ENCODE data around the gene VLDLR. TPM values are rescaled to one million over a fixed set of nuclear protein-coding genes. Genes with fewer than 3 reads are reported as not detected.

Gene VLDLR
- total and polyA plus RNA-seq, 8 donors, result 19.8 to 32.7 (median 25.9) TPM

DNA sequence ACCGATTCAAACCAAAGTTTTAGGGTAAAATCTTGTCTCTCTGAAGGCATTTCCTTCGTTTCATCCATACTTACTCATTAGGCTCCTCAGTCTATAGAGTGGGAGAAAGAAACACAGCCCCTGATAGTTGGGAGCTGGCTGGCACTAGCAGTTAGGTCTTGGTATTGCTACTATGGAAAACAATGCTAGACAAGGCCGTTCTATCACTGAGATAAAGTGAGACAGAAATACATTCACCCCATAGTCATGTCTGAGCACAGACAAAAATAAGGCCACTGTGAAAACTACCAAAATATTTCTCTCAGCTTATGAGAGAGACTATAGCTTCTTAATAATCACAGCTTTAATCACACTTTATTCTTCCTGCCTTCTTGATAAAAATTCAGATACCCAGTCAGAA, 67.0 kb downstream of the VLDLR start:
- no peaks in the 10 kb centered on the region for H3K27me3 ChIP-seq
- intact Hi-C loops (cut with DNase I), result no loop called here
- no peaks in the 10 kb centered on the region for H3K36me3 ChIP-seq
- H3K4me1 ChIP-seq, result no peaks in the 10 kb centered on the region
- no peak overlapping the region for H3K27ac ChIP-seq
- ATAC-seq, result no peak
- H3K9me3 ChIP-seq, result no peaks in the 10 kb centered on the region
- TF ChIP-seq, protein P1, sequence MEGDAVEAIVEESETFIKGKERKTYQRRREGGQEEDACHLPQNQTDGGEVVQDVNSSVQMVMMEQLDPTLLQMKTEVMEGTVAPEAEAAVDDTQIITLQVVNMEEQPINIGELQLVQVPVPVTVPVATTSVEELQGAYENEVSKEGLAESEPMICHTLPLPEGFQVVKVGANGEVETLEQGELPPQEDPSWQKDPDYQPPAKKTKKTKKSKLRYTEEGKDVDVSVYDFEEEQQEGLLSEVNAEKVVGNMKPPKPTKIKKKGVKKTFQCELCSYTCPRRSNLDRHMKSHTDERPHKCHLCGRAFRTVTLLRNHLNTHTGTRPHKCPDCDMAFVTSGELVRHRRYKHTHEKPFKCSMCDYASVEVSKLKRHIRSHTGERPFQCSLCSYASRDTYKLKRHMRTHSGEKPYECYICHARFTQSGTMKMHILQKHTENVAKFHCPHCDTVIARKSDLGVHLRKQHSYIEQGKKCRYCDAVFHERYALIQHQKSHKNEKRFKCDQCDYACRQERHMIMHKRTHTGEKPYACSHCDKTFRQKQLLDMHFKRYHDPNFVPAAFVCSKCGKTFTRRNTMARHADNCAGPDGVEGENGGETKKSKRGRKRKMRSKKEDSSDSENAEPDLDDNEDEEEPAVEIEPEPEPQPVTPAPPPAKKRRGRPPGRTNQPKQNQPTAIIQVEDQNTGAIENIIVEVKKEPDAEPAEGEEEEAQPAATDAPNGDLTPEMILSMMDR (IDR thresholded peaks at IDR 0.05), result no peak
- no peak for DNase-seq
- no peak overlapping the region for H3K4me3 ChIP-seq

DNA sequence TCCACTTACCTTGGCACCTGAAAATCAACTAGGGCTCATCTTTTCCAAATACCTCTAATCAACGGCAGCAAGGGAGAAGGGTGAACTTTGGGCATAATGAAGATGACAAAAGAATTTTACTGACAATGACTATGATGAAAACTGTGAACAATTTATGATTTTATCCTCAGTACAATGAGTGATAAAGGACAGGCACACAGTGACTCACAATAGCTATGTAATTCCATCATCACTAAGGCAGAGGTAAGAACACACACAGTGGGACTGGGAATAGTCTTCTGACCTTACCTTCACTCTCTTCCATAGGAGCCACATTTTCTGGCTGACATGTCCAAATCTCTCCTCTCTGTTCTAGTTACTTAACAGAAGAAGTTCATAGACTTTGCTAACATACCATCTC, 69.6 kb downstream of the VLDLR start:
- TF ChIP-seq, protein P1 (IDR thresholded peaks at IDR 0.05), result no peak
- Histone ChIP-seq H3K9me3 (no peaks in the 10 kb centered on the region), H3K4me3 (no peak overlapping the region), H3K4me1 (no peaks in the 10 kb centered on the region), H3K27ac (no peak overlapping the region), H3K36me3 (no peaks in the 10 kb centered on the region), H3K27me3 (no peaks in the 10 kb centered on the region)
- intact Hi-C loops (cut with DNase I), result no loop called here
- DNase-seq (no peak), ATAC-seq (no peak)

DNA sequence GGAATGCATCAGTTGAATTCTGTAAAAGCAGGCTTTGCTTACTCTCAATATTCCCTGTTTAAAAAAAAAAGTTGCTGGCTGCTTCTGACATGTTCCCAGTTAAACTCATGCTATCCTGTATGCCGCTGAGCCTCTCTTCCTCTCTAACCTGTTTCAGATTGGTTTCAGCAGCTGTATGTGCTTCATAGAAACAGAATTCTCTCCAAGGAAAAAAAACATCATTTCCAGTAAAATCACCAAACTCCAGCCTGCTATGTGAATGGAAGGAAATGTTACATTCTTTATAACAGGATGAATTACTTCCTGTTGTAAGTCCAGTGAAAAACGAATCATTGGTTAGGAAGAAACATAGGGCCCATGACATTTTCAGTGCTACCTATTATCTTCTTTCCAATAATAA, 70.0 kb downstream of the VLDLR start:
- intact Hi-C loops (cut with DNase I), result no loop called here

DNA sequence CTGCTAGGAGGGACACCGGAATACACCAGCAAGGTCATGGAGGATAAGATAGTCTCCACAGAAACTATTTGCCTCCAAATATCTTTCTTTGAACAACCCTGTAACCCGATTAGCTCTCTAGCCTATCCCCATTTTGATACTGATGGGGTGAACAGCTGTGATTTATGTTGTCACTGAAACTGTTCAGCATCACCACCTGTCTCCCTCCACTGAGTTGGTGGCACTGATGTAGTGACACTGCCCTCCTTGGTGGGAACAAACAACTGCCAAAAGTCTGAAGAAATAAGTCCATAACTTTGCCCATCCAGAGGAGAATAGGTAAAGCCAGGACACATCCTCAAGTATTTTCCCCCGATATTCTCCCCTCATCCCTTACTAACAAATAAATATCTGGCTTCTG, 71.5 kb downstream of the VLDLR start:
- no peak for DNase-seq
- Histone ChIP-seq H3K27ac (no peak overlapping the region), H3K4me1 (no peaks in the 10 kb centered on the region), H3K4me3 (no peak overlapping the region), H3K27me3 (no peaks in the 10 kb centered on the region), H3K36me3 (no peaks in the 10 kb centered on the region), H3K9me3 (no peaks in the 10 kb centered on the region)
- TF ChIP-seq, protein P1 (IDR thresholded peaks at IDR 0.05), result no peak
- intact Hi-C loops (cut with DNase I), result no loop called here
- ATAC-seq, result no peak

More for the DNA sequence above, 70.0 kb downstream of the VLDLR start:
- no peaks in the 10 kb centered on the region for H3K36me3 ChIP-seq
- H3K27ac ChIP-seq, result no peak overlapping the region
- no peak for ATAC-seq
- H3K9me3 ChIP-seq, result no peaks in the 10 kb centered on the region
- H3K27me3 ChIP-seq, result no peaks in the 10 kb centered on the region
- no peak overlapping the region for H3K4me3 ChIP-seq
- H3K4me1 ChIP-seq, result no peaks in the 10 kb centered on the region
- TF ChIP-seq, protein P1 (IDR thresholded peaks at IDR 0.05), result no peak
- no peak for DNase-seq

DNA sequence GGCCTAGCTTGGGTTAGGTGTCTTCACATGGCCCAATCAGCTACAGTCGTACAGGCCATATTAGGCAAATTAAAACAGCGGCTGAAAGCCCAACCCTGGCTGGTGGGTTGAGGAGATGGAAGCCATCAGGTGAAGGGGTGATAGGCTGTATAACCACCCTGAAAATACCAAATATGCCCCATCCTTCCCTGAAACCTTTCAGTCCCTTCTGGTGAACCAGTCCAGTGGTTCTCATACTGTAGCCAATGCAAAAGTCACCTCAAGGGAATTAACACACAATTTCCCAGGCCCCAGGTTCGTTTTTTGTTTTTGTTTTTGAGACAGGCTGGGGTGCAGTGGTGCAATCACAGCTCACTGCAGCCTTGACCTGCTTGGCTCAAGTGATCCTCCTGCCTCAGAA, 75.9 kb downstream of the VLDLR start:
- Histone ChIP-seq H3K27ac (no peak overlapping the region), H3K36me3 (no peaks in the 10 kb centered on the region), H3K4me3 (no peak overlapping the region), H3K9me3 (no peaks in the 10 kb centered on the region), H3K4me1 (no peaks in the 10 kb centered on the region), H3K27me3 (no peaks in the 10 kb centered on the region)
- ATAC-seq (no peak), DNase-seq (no peak)
- intact Hi-C loops (cut with DNase I), result no loop called here
- TF ChIP-seq, protein P1 (IDR thresholded peaks at IDR 0.05), result no peak
